Upper lobe of left lung (tissue), 6 donors: ENCODE data around the gene GBA3. TPM values are rescaled to one million over a fixed set of nuclear protein-coding genes. Genes with fewer than 3 reads are reported as not detected.

ENCODE experiments used
- ATAC-seq, 2 donors: fragments of 200-7000 bp; cut with Tn5 transposase; one replicate each; pipeline ENCODE4 v1.9.1; 2022; ENCODE audit warnings: mild to moderate bottlenecking in 2 of 2, moderate library complexity in 2 of 2; ENCODE audit not compliant: low FRiP score in 2 of 2
- DNase-seq, 2 donors: peaks; one replicate each; pipeline ENCODE4 v3.0.0-alpha.2; 2019 to 2020
- H3K27ac ChIP-seq, 4 donors: fragments of 200-600 bp; sonication (generic); one replicate each; pipeline ENCODE4 v1.5.1; 2016 to 2019
- H3K27me3 ChIP-seq, 4 donors: fragments of 200-600 bp; sonication (generic); one replicate each; pipeline ENCODE4 v1.5.1; 2017 to 2019
- H3K36me3 ChIP-seq, 4 donors: fragments of 200-600 bp; sonication (generic); one replicate each; pipeline ENCODE4 v1.5.1; 2016 to 2019
- H3K4me1 ChIP-seq, 4 donors: fragments of 200-600 bp; sonication (generic); one replicate each; pipeline ENCODE4 v1.5.1; 2018 to 2019
- H3K4me3 ChIP-seq, 4 donors: fragments of 200-600 bp; sonication (generic); one replicate each; pipeline ENCODE4 v1.5.1; 2017 to 2019; ENCODE audit warnings: mild to moderate bottlenecking in 2 of 4, moderate library complexity in 1 of 4
- H3K9me3 ChIP-seq, 4 donors: fragments of 200-600 bp; sonication (generic); one replicate each; pipeline ENCODE4 v1.5.1; 2018 to 2019
- EP300 ChIP-seq, 4 donors: sonication (generic); formaldehyde crosslinking; IDR thresholded peaks; one replicate each; pipeline ENCODE4 v1.5.1; 2017; ENCODE audit warnings: antibody characterized with exemption in 4 of 4, control low read depth in 2 of 4
- POLR2A ChIP-seq, 4 donors: fragments of 450-650 bp; IDR thresholded peaks; one replicate each; pipeline ENCODE4 v1.5.1; 2016 to 2017; ENCODE audit warnings: antibody characterized with exemption in 4 of 4, mild to moderate bottlenecking in 2 of 4
- POLR2AphosphoS5 ChIP-seq, 2 donors: sonication (generic); formaldehyde crosslinking; IDR thresholded peaks; one replicate each; pipeline ENCODE4 v1.5.1; 2017; ENCODE audit warnings: antibody characterized with exemption in 2 of 2
- WGBS, 2 donors: methylation state at CpG; one replicate each; pipeline ENCODE4 v1.1.5; 2017 to 2018; 5-methylcytosine and 5-hydroxymethylcytosine counted together
- total RNA-seq, 6 donors: library from RNA; depleted of rRNA in 4 of 6; stranded (reverse); fragments of >200 nt in 4 of 6; gene quantifications; one replicate each; pipeline versions ENCODE4 v1.1.0 to v1.2.1, GENCODE V29; 2016 to 2021
- TF ChIP-seq, protein P1 (sequence below), 6 experiments: fragments of 450-650 bp in 4 of 6; fragments of 200-600 bp in 2 of 6; sonication (generic) in 2 of 6; IDR thresholded peaks; one replicate each; pipeline ENCODE4 v1.5.1; 2016 to 2019; ENCODE audit warnings: antibody characterized with exemption in 6 of 6
- donor health status: DM: no; HTN: no; CAD: no; lungs with moderate emphysema.
- donor health status: DM: no; HTN: yes; CAD: no; lungs with severe emphysema.

The GBA3 gene
- total RNA-seq, 6 donors from 2014 or later = 0.57 to 1.6 (median 1.4) TPM; not detected in 1

DNA sequence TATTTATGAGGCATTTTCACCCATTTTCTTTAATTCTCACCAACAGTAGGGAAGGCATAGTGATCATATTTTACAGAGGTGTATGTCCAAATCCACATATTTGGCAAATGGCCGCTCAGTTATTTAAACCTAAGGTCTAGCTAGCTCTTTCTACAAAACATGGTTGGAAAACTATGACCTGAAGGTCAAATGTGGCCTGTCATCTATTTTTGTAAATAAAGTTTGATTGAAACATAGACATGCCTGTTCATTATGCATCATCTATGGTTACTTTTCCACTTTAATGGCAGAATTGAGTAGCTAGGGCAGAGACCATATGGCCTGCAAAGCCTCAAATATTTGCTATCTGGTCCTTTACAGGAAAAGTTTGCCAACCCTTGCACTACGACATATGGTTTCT is 44.2 kb downstream of the GBA3 start:
- Histone ChIP-seq H3K9me3 (no peaks in the 10 kb centered on the region), H3K27ac (no peak overlapping the region), H3K36me3 (no peaks in the 10 kb centered on the region), H3K27me3 (no peaks in the 10 kb centered on the region), H3K4me1 (no peaks in the 10 kb centered on the region), H3K4me3 (no peak overlapping the region)
- TF ChIP-seq, protein P1, sequence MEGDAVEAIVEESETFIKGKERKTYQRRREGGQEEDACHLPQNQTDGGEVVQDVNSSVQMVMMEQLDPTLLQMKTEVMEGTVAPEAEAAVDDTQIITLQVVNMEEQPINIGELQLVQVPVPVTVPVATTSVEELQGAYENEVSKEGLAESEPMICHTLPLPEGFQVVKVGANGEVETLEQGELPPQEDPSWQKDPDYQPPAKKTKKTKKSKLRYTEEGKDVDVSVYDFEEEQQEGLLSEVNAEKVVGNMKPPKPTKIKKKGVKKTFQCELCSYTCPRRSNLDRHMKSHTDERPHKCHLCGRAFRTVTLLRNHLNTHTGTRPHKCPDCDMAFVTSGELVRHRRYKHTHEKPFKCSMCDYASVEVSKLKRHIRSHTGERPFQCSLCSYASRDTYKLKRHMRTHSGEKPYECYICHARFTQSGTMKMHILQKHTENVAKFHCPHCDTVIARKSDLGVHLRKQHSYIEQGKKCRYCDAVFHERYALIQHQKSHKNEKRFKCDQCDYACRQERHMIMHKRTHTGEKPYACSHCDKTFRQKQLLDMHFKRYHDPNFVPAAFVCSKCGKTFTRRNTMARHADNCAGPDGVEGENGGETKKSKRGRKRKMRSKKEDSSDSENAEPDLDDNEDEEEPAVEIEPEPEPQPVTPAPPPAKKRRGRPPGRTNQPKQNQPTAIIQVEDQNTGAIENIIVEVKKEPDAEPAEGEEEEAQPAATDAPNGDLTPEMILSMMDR (IDR thresholded peaks at IDR 0.05) = no peak
- no peak for TF ChIP-seq POLR2A (IDR thresholded peaks at IDR 0.05)
- no peak for TF ChIP-seq EP300 (IDR thresholded peaks at IDR 0.05)
- TF ChIP-seq POLR2AphosphoS5 (IDR thresholded peaks at IDR 0.05) = no peak
- DNase-seq (no peak), ATAC-seq (no peak)
- WGBS, 2 donors = 82 to 89% methylated on average over 2 of the region's 2 CpGs

DNA sequence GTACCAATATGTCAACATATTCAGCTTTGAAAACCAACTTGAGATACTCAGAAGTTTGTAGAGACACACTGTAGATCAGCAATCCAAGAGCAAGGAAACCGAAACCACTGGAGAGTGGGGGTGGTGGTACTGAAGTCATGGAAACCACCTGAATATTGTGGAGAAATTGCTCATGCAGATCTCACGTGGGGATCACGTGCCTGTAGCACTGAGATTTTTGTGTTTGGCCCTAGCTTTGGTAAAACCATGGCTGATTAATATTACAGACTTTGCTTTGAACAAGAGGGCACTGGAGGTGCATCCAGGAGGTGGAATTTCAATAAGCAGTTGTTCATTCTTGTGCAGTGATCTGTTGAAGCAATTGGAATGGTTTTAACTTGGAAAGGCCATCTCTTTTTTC is 47.2 kb downstream of the GBA3 start:
- 62 to 65% methylated on average over 3 of the region's 3 CpGs for WGBS, 2 donors
- H3K36me3 ChIP-seq = no peaks in the 10 kb centered on the region
- H3K9me3 ChIP-seq = no peaks in the 10 kb centered on the region
- no peak overlapping the region for H3K27ac ChIP-seq
- no peaks in the 10 kb centered on the region for H3K4me1 ChIP-seq
- ATAC-seq (no peak), DNase-seq (no peak)
- TF ChIP-seq EP300 (IDR thresholded peaks at IDR 0.05) (no peak), POLR2AphosphoS5 (IDR thresholded peaks at IDR 0.05) (no peak), POLR2A (IDR thresholded peaks at IDR 0.05) (no peak)
- TF ChIP-seq, protein P1 (IDR thresholded peaks at IDR 0.05) = no peak
- no peaks in the 10 kb centered on the region for H3K27me3 ChIP-seq
- no peak overlapping the region for H3K4me3 ChIP-seq

DNA sequence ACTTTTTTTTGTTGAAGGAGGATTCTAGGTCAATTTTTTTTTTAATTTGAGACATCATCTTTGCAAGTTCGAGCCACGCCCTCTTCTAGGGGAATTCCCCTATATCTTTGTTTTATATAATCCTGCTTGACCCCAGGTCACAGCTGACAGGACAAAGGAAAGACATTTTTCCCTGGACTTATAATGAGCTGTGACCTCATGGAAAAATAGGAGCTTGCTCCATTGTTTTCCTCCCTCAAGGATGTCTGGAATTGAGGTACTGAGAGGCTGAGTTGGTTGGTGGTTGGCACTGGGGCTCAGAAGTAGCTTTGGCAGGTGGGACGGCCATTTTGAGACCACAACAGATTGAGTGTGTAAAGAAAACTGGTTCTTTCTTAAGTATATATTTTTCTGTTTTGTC is 49.0 kb downstream of the GBA3 start:
- H3K4me1 ChIP-seq = no peaks in the 10 kb centered on the region

DNA sequence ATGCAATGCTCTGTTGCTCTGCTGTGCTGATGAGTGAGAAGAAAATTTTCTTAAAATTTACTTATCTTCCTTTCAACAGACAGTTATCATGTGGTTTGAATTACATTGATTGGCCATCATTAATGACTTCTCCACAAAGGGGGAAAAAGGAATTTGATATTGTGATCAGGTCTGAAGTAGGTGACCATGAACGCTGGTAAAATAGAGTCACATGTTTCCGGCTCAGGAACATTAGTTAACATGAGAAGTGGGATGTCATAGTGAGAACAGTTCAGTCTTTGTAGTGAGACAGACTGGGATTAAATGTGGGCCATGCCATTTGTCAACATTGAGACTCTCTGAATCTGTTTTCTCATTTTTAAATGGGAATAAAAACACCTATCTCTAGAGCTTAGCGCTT is 50.6 kb downstream of the GBA3 start:
- Histone ChIP-seq H3K4me1 (no peaks in the 10 kb centered on the region), H3K4me3 (no peak overlapping the region), H3K27me3 (no peaks in the 10 kb centered on the region), H3K9me3 (no peaks in the 10 kb centered on the region), H3K27ac (no peak overlapping the region), H3K36me3 (no peaks in the 10 kb centered on the region)
- WGBS, 2 donors = 89 to 90% methylated on average over 3 of the region's 3 CpGs
- TF ChIP-seq, protein P1 (IDR thresholded peaks at IDR 0.05) = no peak
- TF ChIP-seq EP300 (IDR thresholded peaks at IDR 0.05) (no peak), POLR2A (IDR thresholded peaks at IDR 0.05) (no peak), POLR2AphosphoS5 (IDR thresholded peaks at IDR 0.05) (no peak)
- no peak for ATAC-seq
- no peak for DNase-seq

More for the DNA sequence above, 49.0 kb downstream of the GBA3 start:
- H3K27me3 ChIP-seq = no peaks in the 10 kb centered on the region
- no peaks in the 10 kb centered on the region for H3K9me3 ChIP-seq
- ATAC-seq (no peak), DNase-seq (no peak)
- H3K27ac ChIP-seq = no peak overlapping the region
- 69 to 81% methylated on average over 3 of the region's 3 CpGs for WGBS, 2 donors
- no peak overlapping the region for H3K4me3 ChIP-seq
- TF ChIP-seq EP300 (IDR thresholded peaks at IDR 0.05) (no peak), POLR2A (IDR thresholded peaks at IDR 0.05) (no peak), POLR2AphosphoS5 (IDR thresholded peaks at IDR 0.05) (no peak)
- TF ChIP-seq, protein P1 (IDR thresholded peaks at IDR 0.05) = no peak
- H3K36me3 ChIP-seq = no peaks in the 10 kb centered on the region

DNA sequence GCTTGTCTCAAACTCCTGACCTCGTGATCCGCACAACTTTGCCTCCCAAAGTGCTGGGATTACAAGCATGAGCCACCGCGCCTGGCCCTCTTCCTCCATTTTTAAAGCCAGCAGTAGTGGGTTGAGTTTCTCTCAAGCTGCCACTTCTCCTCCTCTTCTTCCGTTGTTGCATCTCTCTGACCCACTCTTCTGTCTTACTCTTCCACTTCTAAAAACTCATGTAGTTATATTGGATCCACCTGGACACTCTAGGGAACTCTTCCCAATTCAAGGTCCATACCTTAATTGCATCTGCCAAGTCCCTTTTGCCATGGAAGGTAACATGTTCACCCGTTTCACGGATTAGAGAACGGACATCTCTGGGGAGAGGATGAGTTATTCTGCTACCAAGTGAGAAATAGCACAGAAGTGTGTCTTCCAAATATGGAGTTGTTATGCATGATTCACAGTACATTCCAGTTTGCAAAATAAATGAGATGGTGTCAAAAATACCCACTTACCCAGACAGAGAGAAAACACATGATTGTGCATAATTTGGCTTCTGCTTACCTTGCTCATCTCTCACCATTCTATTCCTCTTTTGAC is 51.8 kb downstream of the GBA3 start:
- DNase-seq (no peak), ATAC-seq (no peak)
- H3K27ac ChIP-seq = no peak overlapping the region
- no peak overlapping the region for H3K4me3 ChIP-seq
- TF ChIP-seq POLR2A (IDR thresholded peaks at IDR 0.05) (no peak), EP300 (IDR thresholded peaks at IDR 0.05) (no peak)
- TF ChIP-seq, protein P1 (IDR thresholded peaks at IDR 0.05) = no peak
- H3K9me3 ChIP-seq = no peaks in the 10 kb centered on the region
- H3K36me3 ChIP-seq = no peaks in the 10 kb centered on the region
- no peaks in the 10 kb centered on the region for H3K4me1 ChIP-seq
- WGBS, 2 donors = 91 to 96% methylated on average over 8 of the region's 8 CpGs
- no peaks in the 10 kb centered on the region for H3K27me3 ChIP-seq
